ENCODE data around the gene ARHGAP6.

GRCh38 chrX:11266573-11267003 is 399.1 kb downstream of the ARHGAP6 start:
- TF ChIP-seq CTCF (IDR thresholded peaks at IDR 0.05) (no peak), POLR2A (IDR thresholded peaks at IDR 0.05) (no peak)

All from lower leg skin (tissue), 3 donors.